Chondrocyte (in vitro differentiated cells): ENCODE data around the gene TMEM88. TPM values are rescaled to one million over a fixed set of nuclear protein-coding genes. Genes with fewer than 3 reads are reported as not detected.

Experiments
- DNase-seq: peaks from one replicate; pipeline ENCODE4 v3.0.0; 2021; ENCODE audit warnings: mixed read lengths, low spot score
- H3K27ac Mint-ChIP-seq: one replicate; pipeline ENCODE4 v1.8.0; 2021; ENCODE audit warnings: mild to moderate bottlenecking, moderate library complexity, mixed read lengths; ENCODE audit not compliant: unreplicated experiment
- H3K27me3 Mint-ChIP-seq: 2 replicates; pipeline ENCODE4 v1.8.0; 2021; ENCODE audit warnings: low read depth, mixed read lengths
- H3K36me3 Mint-ChIP-seq: 2 replicates; pipeline ENCODE4 v1.8.0; 2021; ENCODE audit warnings: low read depth, mixed read lengths
- H3K4me1 Mint-ChIP-seq: 2 replicates; pipeline ENCODE4 v1.8.0; 2021; ENCODE audit warnings: low read depth, mild to moderate bottlenecking, mixed read lengths
- H3K4me3 Mint-ChIP-seq: one replicate; pipeline ENCODE4 v1.8.0; 2021; ENCODE audit warnings: mild to moderate bottlenecking, moderate library complexity, mixed read lengths; ENCODE audit not compliant: unreplicated experiment
- H3K9me3 Mint-ChIP-seq: 2 replicates; pipeline ENCODE4 v1.8.0; 2021; ENCODE audit warnings: low read depth, mixed read lengths
- CTCF ChIP-seq: fragments of 200-600 bp; sonication (generic); IDR thresholded peaks from 2 replicates; pipeline ENCODE4 v1.5.0; 2021; ENCODE audit warnings: antibody characterized with exemption, mild to moderate bottlenecking, moderate library complexity
- total RNA-seq: library from RNA; stranded (reverse); gene quantifications from 3 replicates; pipeline ENCODE4 v1.2.1, GENCODE V29; 2021

The TMEM88 gene
- total RNA-seq, 1 donor from 2014 or later: 1.9 TPM

- H3K9me3 Mint-ChIP-seq: no peaks in the 10 kb centered on the region
- no peak overlapping the region for H3K4me3 Mint-ChIP-seq
- no peak for DNase-seq
- no peaks in the 10 kb centered on the region for H3K27me3 Mint-ChIP-seq
- H3K27ac Mint-ChIP-seq: peak overlapping the region; percentile 99
- H3K4me1 Mint-ChIP-seq: peaks cover 60% of the 10 kb centered on the region
- H3K36me3 Mint-ChIP-seq: peaks cover 1% of the 10 kb centered on the region
- TF ChIP-seq CTCF: no peak
Observed at GRCh38 chr17:7839876-7840261, 15.0 kb upstream of the TMEM88 start.

GRCh38 chr17:7840441-7840840 is 14.4 kb upstream of the TMEM88 start:
- Mint-ChIP-seq H3K4me3 (peak overlapping the region; percentile 98), H3K27ac (peak overlapping the region; percentile 99), H3K36me3 (peaks cover 1% of the 10 kb centered on the region), H3K27me3 (no peaks in the 10 kb centered on the region), H3K9me3 (no peaks in the 10 kb centered on the region), H3K4me1 (peaks cover 60% of the 10 kb centered on the region)
- DNase-seq: no peak
- TF ChIP-seq CTCF: no peak

GRCh38 chr17:7840875-7841274 is 14.0 kb upstream of the TMEM88 start:
- Mint-ChIP-seq H3K9me3 (no peaks in the 10 kb centered on the region), H3K4me1 (peaks cover 60% of the 10 kb centered on the region), H3K36me3 (peaks cover 1% of the 10 kb centered on the region), H3K27ac (peak overlapping the region; percentile 99), H3K4me3 (peak overlapping the region; percentile 98), H3K27me3 (no peaks in the 10 kb centered on the region)
- TF ChIP-seq CTCF: no peak
- DNase-seq: no peak

- H3K36me3 Mint-ChIP-seq: peaks cover 1% of the 10 kb centered on the region
- no peaks in the 10 kb centered on the region for H3K27me3 Mint-ChIP-seq
- DNase-seq: peak; percentile 94
- peaks cover 60% of the 10 kb centered on the region for H3K4me1 Mint-ChIP-seq
- peak overlapping the region; percentile 98 for H3K4me3 Mint-ChIP-seq
- H3K9me3 Mint-ChIP-seq: no peaks in the 10 kb centered on the region
- peak; percentile 68 for TF ChIP-seq CTCF
- H3K27ac Mint-ChIP-seq: peak overlapping the region; percentile 99
Observed at GRCh38 chr17:7841396-7841914, 13.4 kb upstream of the TMEM88 start.

- H3K4me3 Mint-ChIP-seq: peak overlapping the region; percentile 98
- peak; percentile 97 for DNase-seq
- no peaks in the 10 kb centered on the region for H3K27me3 Mint-ChIP-seq
- peaks cover 3% of the 10 kb centered on the region for H3K36me3 Mint-ChIP-seq
- peak overlapping the region; percentile 99 for H3K27ac Mint-ChIP-seq
- no peaks in the 10 kb centered on the region for H3K9me3 Mint-ChIP-seq
- no peak for TF ChIP-seq CTCF
- peaks cover 55% of the 10 kb centered on the region for H3K4me1 Mint-ChIP-seq
Observed at GRCh38 chr17:7841915-7842379, 12.9 kb upstream of the TMEM88 start.
